Breast epithelium (tissue), 3 donors: Measurements from ENCODE around the gene SLC2A4RG.

Source experiments
- CTCF ChIP-seq, 3 donors: fragments of 450-650 bp; IDR thresholded peaks; one replicate each; pipeline ENCODE4 v1.5.1; 2016 to 2017; ENCODE audit warnings: antibody characterized with exemption in 3 of 3, mild to moderate bottlenecking in 3 of 3, moderate library complexity in 3 of 3
- POLR2A ChIP-seq: fragments of 450-650 bp; IDR thresholded peaks from one replicate; pipeline ENCODE4 v1.6.1; 2016; ENCODE audit warnings: antibody characterized with exemption, mild to moderate bottlenecking, moderate library complexity
- POLR2AphosphoS5 ChIP-seq, 3 donors: sonication (generic); formaldehyde crosslinking; IDR thresholded peaks; one replicate each; pipeline ENCODE4 v1.6.1; 2017; ENCODE audit warnings: antibody characterized with exemption in 3 of 3

DNA sequence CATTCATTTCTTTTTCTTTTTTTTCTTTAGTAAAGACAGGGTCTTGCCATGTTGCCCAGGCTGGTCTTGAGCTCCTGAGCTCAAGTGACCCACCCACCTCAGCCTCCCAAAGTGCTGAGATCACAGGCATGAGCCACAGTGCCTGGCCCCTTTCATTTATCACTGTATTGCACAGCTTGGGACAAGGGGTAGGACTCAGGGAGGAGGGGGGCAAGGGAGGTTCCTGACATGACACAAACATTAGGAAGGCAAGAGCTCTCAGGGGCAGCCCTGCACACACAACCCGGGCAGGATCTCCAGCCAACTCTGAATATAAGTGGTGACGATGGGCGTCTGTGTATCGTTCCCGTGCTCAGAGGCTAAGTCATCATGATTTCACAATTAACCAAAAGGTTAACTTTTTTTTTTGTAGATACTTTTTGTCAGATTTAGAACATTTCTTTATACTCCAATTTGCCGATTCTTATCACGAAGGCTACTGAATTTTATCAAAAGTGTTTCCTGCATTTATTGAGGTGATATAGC lies 19.9 kb downstream of the SLC2A4RG start:
- TF ChIP-seq CTCF (IDR thresholded peaks at IDR 0.05): no peak
- no peak for TF ChIP-seq POLR2A
- TF ChIP-seq POLR2AphosphoS5 (IDR thresholded peaks at IDR 0.05): no peak
